Ovary (tissue), 9 donors: ENCODE measurements around the gene MICALL1. TPM values are rescaled to one million over a fixed set of nuclear protein-coding genes. Genes with fewer than 3 reads are reported as not detected.

Experiments used
- DNase-seq, 5 donors: peaks; one replicate each; pipeline ENCODE4 v3.0.0-alpha.2; 2019 to 2020
- H3K27ac ChIP-seq, 2 donors: fragments of 200-600 bp; one replicate each; pipeline versions ENCODE4 v1.5.1 to v1.8.0; 2019 to 2022
- H3K27me3 ChIP-seq: fragments of 200-600 bp; one replicate; pipeline ENCODE4 v1.8.0; 2022
- H3K36me3 ChIP-seq: fragments of 200-600 bp; sonication (generic); one replicate; pipeline ENCODE4 v1.5.1; 2019
- H3K4me1 ChIP-seq: one replicate; pipeline ENCODE4 v1.8.1; 2013; ENCODE audit warnings: mild to moderate bottlenecking, moderate library complexity; ENCODE audit not compliant: insufficient read depth
- H3K4me3 ChIP-seq: fragments of 200-600 bp; sonication (generic); one replicate; pipeline ENCODE4 v1.5.1; 2017
- H3K9me3 ChIP-seq, 2 donors: fragments of 200-600 bp in 1 of 2; sonication (generic) in 1 of 2; one replicate each; pipeline versions ENCODE4 v1.5.1 to v1.8.1; 2013 to 2019; ENCODE audit warnings: mild to moderate bottlenecking in 1 of 2, moderate library complexity in 1 of 2
- CTCF ChIP-seq, 3 donors: fragments of 450-650 bp in 2 of 3; fragments of 200-600 bp in 1 of 3; IDR thresholded peaks; one replicate each; pipeline versions ENCODE4 v1.5.1 to v1.8.0; 2016 to 2022; ENCODE audit warnings: antibody characterized with exemption in 3 of 3, mild to moderate bottlenecking in 1 of 3
- EP300 ChIP-seq: sonication (generic); formaldehyde crosslinking; IDR thresholded peaks from one replicate; pipeline ENCODE4 v1.6.1; 2017; ENCODE audit warnings: antibody characterized with exemption
- POLR2A ChIP-seq: fragments of 450-650 bp; IDR thresholded peaks from one replicate; pipeline ENCODE4 v1.6.1; 2017; ENCODE audit warnings: antibody characterized with exemption, mild to moderate bottlenecking, moderate library complexity
- WGBS, 3 donors: extraction: QIAGEN DNeasy Blood & Tissue Kit in 1 of 3; methylation state at CpG; one replicate each; pipeline versions ENCODE4 v1.1.5 to v1.1.7; 2013 to 2017; 5-methylcytosine and 5-hydroxymethylcytosine counted together
- intact Hi-C, 4 donors: fragments of 100-400 bp; cut with DNase I; formaldehyde crosslinking; loops; one replicate each; pipeline versions ENCODE4 v1.11.0 to v1.15.1; 2022 to 2023
- polyA plus RNA-seq, 2 donors: library from polyadenylated mRNA; stranded (reverse); fragments of 200-250 nt in 1 of 2; fragments of 350-450 nt in 1 of 2; fragmentation: Illumina TruSeq in 1 of 2; extraction: RNeasy Lipid Tissue Mini Kit (QIAGEN cat#74804) in 1 of 2; gene quantifications; one replicate each; pipeline ENCODE4 v1.2.3, GENCODE V29; 2013 to 2014
- total RNA-seq, 7 donors: library from RNA; depleted of rRNA in 2 of 7; stranded (reverse); fragments of >200 nt in 2 of 7; fragmentation: NEBNext Ultra II Directional in 3 of 7; extraction: Animal tissue kit (Norgen Biotek cat#: 25700) in 3 of 7; gene quantifications; one replicate each; pipeline versions ENCODE4 v1.1.0 to v1.2.4, GENCODE V29; 2016 to 2023
- donor health status: DM: no; HTN: no; CAD: no; lungs with moderate emphysema.
- donor health status: DM: no; HTN: no; CAD: no.
- donor health status: Bipolar disorder and iron deficiency.
- donor health status: DM: yes; HTN: yes; CAD: no.
- donor health status: DM: no; HTN: no; CAD: no.
- donor health status: DM: yes; HTN: yes; CAD: no.

The MICALL1 gene
- total and polyA plus RNA-seq, 9 donors, result 6.2 to 30.0 (median 17.4) TPM

- TF ChIP-seq EP300 (no peak), CTCF (IDR thresholded peaks at IDR 0.05) (no peak), POLR2A (no peak)
- Histone ChIP-seq H3K4me3 (no peak overlapping the region), H3K36me3 (no peaks in the 10 kb centered on the region), H3K27me3 (no peaks in the 10 kb centered on the region), H3K4me1 (no peaks in the 10 kb centered on the region), H3K9me3 (no peaks in the 10 kb centered on the region), H3K27ac (no peak overlapping the region)
- intact Hi-C loops, result loop anchor here in 1 of 4 donors (10.0 kb wide), 1 partner anchor 110 kb away; no protein-coding TSS in a partner anchor
- 87 to 88% (median 88%) methylated on average over 18 of the region's 18 CpGs for WGBS, 3 donors
- DNase-seq, result no peak
These were observed 18.4 kb downstream of the MICALL1 start for GRCh38 chr22:37924386-37925065.

- no peak for DNase-seq
- H3K4me1 ChIP-seq, result no peaks in the 10 kb centered on the region
- H3K4me3 ChIP-seq, result no peak overlapping the region
- no peak for TF ChIP-seq POLR2A
- no peak for TF ChIP-seq EP300
- no peak for TF ChIP-seq CTCF (IDR thresholded peaks at IDR 0.05)
- 46 to 68% (median 59%) methylated on average over 3 of the region's 3 CpGs for WGBS, 3 donors
- no peaks in the 10 kb centered on the region for H3K27me3 ChIP-seq
- H3K9me3 ChIP-seq, result no peaks in the 10 kb centered on the region
- H3K27ac ChIP-seq, result no peak overlapping the region
- intact Hi-C loops, result loop anchor here in 1 of 4 donors (10.0 kb wide), 1 partner anchor 111 kb away; no protein-coding TSS in a partner anchor
- no peaks in the 10 kb centered on the region for H3K36me3 ChIP-seq
These were observed 19.2 kb downstream of the MICALL1 start for GRCh38 chr22:37925330-37925729.

GRCh38 chr22:37925767-37926166 lies 19.7 kb downstream of the MICALL1 start:
- no peaks in the 10 kb centered on the region for H3K4me1 ChIP-seq
- 85 to 88% (median 85%) methylated on average over 15 of the region's 15 CpGs for WGBS, 3 donors
- no peak for DNase-seq
- no peak overlapping the region for H3K27ac ChIP-seq
- H3K27me3 ChIP-seq, result no peaks in the 10 kb centered on the region
- intact Hi-C loops, result loop anchor here in 1 of 4 donors (10.0 kb wide), 1 partner anchor 111 kb away; no protein-coding TSS in a partner anchor
- no peak overlapping the region for H3K4me3 ChIP-seq
- no peak for TF ChIP-seq EP300
- no peak for TF ChIP-seq POLR2A
- TF ChIP-seq CTCF (IDR thresholded peaks at IDR 0.05), result no peak
- H3K9me3 ChIP-seq, result no peaks in the 10 kb centered on the region
- H3K36me3 ChIP-seq, result no peaks in the 10 kb centered on the region

- no peak for TF ChIP-seq POLR2A
- no peak for TF ChIP-seq CTCF (IDR thresholded peaks at IDR 0.05)
- Histone ChIP-seq H3K27ac (no peak overlapping the region), H3K36me3 (no peaks in the 10 kb centered on the region), H3K27me3 (no peaks in the 10 kb centered on the region), H3K4me1 (no peaks in the 10 kb centered on the region), H3K9me3 (no peaks in the 10 kb centered on the region), H3K4me3 (no peak overlapping the region)
- intact Hi-C loops, result loop anchor here in 1 of 4 donors (10.0 kb wide), 1 partner anchor 112 kb away; no protein-coding TSS in a partner anchor
- DNase-seq, result no peak
- WGBS, 3 donors, result 82 to 90% (median 85%) methylated on average over 7 of the region's 7 CpGs
These were observed 20.3 kb downstream of the MICALL1 start for GRCh38 chr22:37926358-37926757.
